ENCODE data around the gene PROZ.
A peak's percentile ranks its signal among the peaks of the same experiment; 100 is the strongest.

Gene PROZ

DNA sequence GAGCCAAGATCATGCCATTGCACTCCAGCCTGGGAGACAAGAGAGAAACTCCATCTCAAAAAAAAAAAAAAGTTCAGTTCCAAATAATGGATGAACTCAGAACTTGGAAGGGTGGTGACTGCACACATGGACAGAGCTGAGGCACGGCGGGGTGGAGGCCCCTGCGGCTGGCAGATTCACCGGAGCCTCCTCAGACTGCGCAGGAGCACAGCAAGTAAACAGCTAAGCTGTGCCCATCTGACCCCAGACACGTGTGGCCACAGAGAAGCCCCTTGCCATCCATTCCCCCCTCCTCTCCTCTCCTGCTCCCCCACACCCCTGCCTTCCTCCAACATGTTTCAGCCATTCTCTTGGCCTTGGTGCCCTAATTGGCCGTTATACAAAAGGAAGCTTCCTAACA is 15.6 kb upstream of the PROZ start:
- no peak for DNase-seq

- no peak for DNase-seq
These were observed 14.8 kb upstream of the PROZ start for GRCh38 chr13:113143466-113144254.

GRCh38 chr13:113144255-113144629 is 14.2 kb upstream of the PROZ start:
- DNase-seq, result no peak

DNA sequence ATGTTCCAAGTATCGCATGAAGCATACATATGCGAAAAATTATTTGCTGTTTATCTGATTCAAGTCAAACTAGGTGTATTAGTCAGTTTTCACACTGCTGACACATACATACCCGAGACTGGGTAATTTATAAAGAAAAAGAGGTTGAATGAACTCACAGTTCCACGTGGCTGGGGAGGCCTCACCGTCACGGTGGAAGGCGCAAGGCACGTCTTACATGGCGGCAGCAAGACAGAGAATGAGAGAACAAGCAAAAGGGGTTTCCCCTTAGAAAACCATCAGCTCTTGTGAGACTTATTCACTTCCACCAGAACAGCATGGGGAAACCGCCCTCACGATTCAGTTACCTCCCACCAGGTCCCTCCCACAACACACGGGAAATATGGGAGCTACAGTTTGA is 13.0 kb upstream of the PROZ start:
- DNase-seq, result no peak

DNA sequence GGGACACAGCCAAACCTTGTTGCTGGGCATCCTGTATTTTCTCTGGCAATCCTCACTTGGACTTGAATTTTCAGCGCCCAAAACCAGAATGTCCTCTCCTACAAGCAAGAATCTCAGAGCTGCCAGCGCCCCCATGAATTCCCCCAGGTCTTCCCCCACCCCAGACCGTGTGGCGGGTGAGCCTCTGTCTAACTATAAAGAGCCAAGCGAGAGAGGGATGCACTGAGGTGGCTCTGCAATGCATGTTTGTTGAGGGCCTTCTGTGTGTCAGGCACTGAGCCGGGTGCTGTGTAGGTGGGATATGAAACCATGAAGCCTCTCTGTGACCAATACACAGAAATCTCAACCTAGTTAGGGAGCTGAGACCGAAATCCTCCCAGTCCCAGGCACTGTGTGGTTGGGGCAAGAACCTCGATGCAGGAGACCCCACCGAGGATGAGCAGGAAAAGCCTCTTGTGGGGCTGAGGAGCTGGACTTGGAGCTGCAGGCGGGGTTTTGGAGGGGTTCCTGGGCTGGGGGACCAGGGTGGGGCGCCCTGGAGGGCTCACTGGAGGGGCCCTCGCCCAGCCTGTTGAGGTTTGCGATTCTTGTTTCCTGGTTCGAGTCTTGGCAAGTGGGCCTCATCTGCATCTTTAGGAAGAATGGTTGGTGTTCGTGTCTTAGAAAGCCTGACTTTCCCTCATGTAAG is 12.4 kb upstream of the PROZ start:
- no peak for DNase-seq

DNA sequence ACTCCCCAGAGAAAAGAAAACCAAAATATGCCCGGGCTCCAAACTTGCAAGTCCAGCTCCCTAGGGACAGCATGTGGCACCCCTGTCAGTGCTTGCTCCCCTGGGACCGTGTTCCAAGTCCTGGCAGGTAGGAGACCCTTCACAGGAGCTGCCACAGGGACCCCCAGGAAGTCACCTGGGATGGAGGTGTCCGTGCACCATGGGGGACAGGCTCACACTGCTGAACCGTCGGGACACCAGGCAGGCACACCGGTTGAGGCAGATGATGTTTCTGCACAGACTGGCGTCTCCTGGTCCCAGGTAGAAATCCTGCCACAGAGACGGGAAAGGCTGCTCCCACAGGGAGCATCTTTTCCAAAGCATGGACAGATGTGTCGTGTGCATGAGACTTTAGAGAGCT is 11.7 kb upstream of the PROZ start:
- no peak for DNase-seq

GRCh38 chr13:113147206-113147605 is 11.2 kb upstream of the PROZ start:
- no peak for DNase-seq

- no peak for DNase-seq
These were observed 10.0 kb upstream of the PROZ start for GRCh38 chr13:113148407-113148806.

GRCh38 chr13:113148940-113149503 is 9.4 kb upstream of the PROZ start:
- no peak for DNase-seq

- DNase-seq, result no peak
These were observed 8.5 kb upstream of the PROZ start for GRCh38 chr13:113149711-113150549.

DNA sequence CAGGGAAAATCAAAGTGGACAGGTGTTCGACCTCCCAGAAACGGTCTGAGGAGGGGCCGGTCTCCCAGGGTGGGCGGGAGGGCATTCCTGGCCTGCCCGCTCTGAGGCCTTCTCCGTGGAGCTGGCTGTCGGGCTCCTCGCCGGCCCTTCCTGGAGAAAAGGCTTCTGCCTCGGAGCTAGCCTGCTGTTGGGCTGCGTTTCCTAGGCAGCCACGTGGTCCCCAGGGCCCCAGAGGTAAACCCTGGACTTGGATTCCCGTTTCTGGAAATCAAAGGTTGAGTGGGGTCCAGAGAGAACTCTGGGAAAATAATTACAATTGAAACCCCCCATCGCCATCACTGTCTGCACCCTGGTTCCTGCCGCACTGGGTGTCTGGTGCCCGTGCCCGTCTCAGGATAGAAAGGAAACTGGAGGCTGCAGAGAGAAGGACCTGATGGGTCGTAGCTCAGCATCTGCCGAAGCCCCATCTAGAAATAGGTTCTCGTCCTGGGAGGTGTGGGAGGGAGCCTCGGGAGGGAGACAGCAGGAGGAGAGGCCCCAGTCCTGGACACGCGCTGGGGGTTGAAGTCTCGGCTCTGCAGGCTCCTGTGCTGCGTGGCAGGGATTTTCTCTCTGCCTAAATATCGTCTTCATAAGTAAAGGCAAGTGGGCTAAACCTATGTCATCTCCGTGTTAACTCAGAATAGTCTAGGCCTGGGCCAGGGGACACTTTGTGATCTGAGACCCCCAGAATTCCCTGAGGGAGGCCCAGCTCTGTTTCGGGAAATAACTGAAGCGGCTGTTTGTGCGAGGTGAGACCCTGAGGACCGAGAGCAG is 7.7 kb upstream of the PROZ start:
- DNase-seq, result no peak

- no peak for DNase-seq
These were observed 6.4 kb upstream of the PROZ start for GRCh38 chr13:113151745-113152690.

- no peak for DNase-seq
These were observed 5.8 kb upstream of the PROZ start for GRCh38 chr13:113152691-113152983.

- no peak for DNase-seq
These were observed 5.3 kb upstream of the PROZ start for GRCh38 chr13:113152984-113153809.

- peak; percentile 14 for DNase-seq
These were observed 4.4 kb upstream of the PROZ start for GRCh38 chr13:113153810-113154748.

DNA sequence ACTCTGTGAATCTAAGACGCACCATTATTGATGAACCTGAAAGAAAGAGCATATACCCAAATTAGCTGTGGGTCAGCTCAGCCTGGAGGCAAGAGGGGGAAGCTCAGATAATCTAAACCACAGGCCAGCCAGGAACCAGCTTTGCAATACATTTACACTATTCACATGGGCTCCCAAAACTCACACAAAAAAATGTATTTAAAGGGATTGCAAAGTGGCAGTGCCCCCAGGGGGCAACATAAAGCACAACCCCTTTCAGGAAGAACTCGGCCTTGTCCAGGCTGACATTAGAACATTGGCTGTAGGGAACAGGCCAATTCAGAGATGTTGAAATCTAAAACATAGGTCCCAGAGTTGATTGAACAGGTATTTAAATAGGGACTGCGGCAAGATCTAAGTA is 3.2 kb upstream of the PROZ start:
- no peak for DNase-seq

GRCh38 chr13:113155982-113156655 is 2.3 kb upstream of the PROZ start:
- DNase-seq, result no peak

DNA sequence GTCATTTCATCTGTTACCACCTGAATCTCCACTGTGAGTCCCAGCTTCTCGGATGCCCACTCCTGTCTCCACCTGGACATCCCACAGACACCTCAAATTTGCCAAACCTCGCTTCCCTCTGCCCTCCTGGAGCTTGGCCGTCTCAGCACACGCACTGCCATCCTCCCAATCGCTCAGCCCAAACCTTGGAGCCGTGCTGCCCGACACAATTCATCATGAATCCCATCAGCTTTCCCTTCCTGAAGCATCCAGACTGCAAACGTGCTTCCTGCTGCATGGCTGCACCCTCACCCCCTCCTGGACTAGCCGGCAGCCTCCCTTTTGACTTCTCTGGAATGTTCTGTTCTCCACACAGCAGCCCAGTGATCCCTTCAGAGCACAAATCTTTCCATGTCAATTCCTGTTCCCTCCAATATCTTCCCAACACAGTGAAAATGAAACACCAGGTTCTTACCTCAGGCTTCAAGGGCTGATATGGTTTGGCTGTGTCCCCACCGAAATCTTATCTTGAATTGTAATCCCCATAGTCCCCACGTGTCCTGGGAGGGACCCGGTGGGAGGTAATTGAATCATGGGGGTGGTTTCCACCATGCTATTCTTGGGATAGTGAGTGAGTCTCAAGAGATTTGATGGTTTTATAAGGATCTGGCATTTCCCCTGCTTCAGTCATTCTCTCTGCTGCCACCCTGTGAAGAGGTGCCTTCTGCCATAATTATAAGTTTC is 1.1 kb upstream of the PROZ start:
- DNase-seq, result no peak

Data from NCI-H1694 (cell line).